Type B pancreatic cell (in vitro differentiated cells): ENCODE measurements around the gene FNDC3A. TPM values are rescaled to one million over a fixed set of nuclear protein-coding genes. Genes with fewer than 3 reads are reported as not detected.

Source experiments
- DNase-seq: peaks from one replicate; pipeline ENCODE4 v3.0.0; 2021; ENCODE audit warnings: mixed read lengths; ENCODE audit not compliant: unreplicated experiment; ENCODE audit errors: extremely low spot score
- H3K27ac Mint-ChIP-seq: 2 replicates; pipeline ENCODE4 v1.8.0; 2021; ENCODE audit warnings: mild to moderate bottlenecking, mixed read lengths
- H3K27me3 Mint-ChIP-seq: 2 replicates; pipeline ENCODE4 v1.8.0; 2021; ENCODE audit warnings: mixed read lengths
- H3K36me3 Mint-ChIP-seq: 2 replicates; pipeline ENCODE4 v1.8.0; 2021; ENCODE audit warnings: mixed read lengths
- H3K4me1 Mint-ChIP-seq: one replicate; pipeline ENCODE4 v1.8.0; 2021; ENCODE audit warnings: mixed read lengths; ENCODE audit not compliant: unreplicated experiment
- H3K4me3 Mint-ChIP-seq: 2 replicates; pipeline ENCODE4 v1.8.0; 2021; ENCODE audit warnings: mild to moderate bottlenecking, mixed read lengths
- H3K9me3 Mint-ChIP-seq: 2 replicates; pipeline ENCODE4 v1.8.0; 2021; ENCODE audit warnings: mixed read lengths
- total RNA-seq: library from RNA; stranded (reverse); gene quantifications from 2 replicates; pipeline ENCODE4 v1.2.1, GENCODE V29; 2021; ENCODE audit warnings: low replicate concordance
- TF ChIP-seq, protein P1 (sequence below): fragments of 200-600 bp; sonication (generic); conservative IDR thresholded peaks from 2 replicates; pipeline ENCODE4 v1.5.0; 2021; ENCODE audit warnings: antibody characterized with exemption, mild to moderate bottlenecking

The FNDC3A gene
- total RNA-seq, 1 donor from 2014 or later, result 65.7 TPM

DNA sequence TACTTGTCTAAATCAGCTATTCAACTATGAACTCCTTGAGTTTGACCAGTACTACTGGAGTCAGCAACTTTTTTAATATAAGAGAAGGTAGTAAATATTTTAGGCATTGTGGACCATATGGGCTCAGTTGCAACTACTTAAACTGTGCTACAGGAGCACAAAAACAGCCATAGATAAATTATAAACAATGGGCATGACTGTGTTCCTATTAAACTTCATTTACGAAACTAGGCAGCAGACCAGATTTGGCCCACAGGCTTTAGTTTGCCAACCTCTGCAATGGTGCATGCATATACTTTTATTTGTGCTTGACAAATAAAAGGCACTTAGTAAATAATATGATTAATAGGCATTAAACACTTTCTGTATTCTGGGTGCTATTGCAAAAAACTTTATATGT lies 7.6 kb downstream of the FNDC3A start:
- H3K27me3 Mint-ChIP-seq, result no peaks in the 10 kb centered on the region
- no peak overlapping the region for H3K27ac Mint-ChIP-seq
- no peak for DNase-seq
- H3K36me3 Mint-ChIP-seq, result peaks cover 4% of the 10 kb centered on the region
- TF ChIP-seq, protein P1, sequence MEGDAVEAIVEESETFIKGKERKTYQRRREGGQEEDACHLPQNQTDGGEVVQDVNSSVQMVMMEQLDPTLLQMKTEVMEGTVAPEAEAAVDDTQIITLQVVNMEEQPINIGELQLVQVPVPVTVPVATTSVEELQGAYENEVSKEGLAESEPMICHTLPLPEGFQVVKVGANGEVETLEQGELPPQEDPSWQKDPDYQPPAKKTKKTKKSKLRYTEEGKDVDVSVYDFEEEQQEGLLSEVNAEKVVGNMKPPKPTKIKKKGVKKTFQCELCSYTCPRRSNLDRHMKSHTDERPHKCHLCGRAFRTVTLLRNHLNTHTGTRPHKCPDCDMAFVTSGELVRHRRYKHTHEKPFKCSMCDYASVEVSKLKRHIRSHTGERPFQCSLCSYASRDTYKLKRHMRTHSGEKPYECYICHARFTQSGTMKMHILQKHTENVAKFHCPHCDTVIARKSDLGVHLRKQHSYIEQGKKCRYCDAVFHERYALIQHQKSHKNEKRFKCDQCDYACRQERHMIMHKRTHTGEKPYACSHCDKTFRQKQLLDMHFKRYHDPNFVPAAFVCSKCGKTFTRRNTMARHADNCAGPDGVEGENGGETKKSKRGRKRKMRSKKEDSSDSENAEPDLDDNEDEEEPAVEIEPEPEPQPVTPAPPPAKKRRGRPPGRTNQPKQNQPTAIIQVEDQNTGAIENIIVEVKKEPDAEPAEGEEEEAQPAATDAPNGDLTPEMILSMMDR, result no peak
- peaks cover 7% of the 10 kb centered on the region for H3K4me1 Mint-ChIP-seq
- H3K9me3 Mint-ChIP-seq, result no peaks in the 10 kb centered on the region
- H3K4me3 Mint-ChIP-seq, result no peak overlapping the region

DNA sequence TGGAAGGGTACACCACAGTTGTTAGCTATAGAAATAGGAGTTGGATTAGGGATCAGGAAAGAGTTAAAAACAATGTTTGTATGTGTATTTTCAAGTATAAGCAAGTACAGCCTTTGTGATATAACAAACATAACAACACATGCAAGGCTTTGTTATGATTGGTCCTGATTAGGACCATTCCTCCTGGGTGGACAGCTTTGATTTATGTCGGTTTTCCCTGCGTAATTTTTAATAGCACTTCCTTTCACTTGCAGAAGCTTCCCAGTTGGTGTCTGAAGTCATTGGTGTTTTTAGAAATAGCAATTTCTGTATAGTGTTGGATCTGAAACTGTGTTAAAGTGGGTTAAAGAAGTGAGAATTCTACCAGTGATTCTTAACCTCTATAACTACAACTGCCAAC lies 10.0 kb downstream of the FNDC3A start:
- TF ChIP-seq, protein P1, result no peak
- H3K27ac Mint-ChIP-seq, result no peak overlapping the region
- DNase-seq, result no peak
- peaks cover 9% of the 10 kb centered on the region for H3K36me3 Mint-ChIP-seq
- no peak overlapping the region for H3K4me3 Mint-ChIP-seq
- no peaks in the 10 kb centered on the region for H3K4me1 Mint-ChIP-seq
- H3K27me3 Mint-ChIP-seq, result no peaks in the 10 kb centered on the region
- H3K9me3 Mint-ChIP-seq, result peaks cover 7% of the 10 kb centered on the region

DNA sequence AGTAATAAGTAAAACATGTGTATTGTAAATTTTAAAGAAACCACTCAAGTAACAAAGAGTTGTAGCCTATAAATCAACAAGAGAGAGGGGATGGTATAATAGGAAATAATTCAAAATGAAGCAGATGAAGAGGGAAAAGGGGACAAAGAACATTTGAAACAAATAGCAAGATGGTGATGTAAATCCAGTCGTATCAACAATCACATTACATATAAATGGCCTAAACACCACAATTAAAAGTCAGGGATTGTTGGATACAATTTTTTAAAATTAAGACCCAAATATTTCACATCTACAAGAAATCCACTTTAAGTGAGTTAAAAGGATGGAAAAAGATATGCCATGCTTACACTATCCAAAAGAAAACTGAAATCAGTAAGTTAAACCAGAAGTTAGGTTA lies 15.2 kb downstream of the FNDC3A start:
- TF ChIP-seq, protein P1, result no peak
- no peak overlapping the region for H3K27ac Mint-ChIP-seq
- no peaks in the 10 kb centered on the region for H3K4me1 Mint-ChIP-seq
- no peak for DNase-seq
- H3K27me3 Mint-ChIP-seq, result no peaks in the 10 kb centered on the region
- peaks cover 9% of the 10 kb centered on the region for H3K36me3 Mint-ChIP-seq
- no peak overlapping the region for H3K4me3 Mint-ChIP-seq
- peaks cover 12% of the 10 kb centered on the region for H3K9me3 Mint-ChIP-seq

DNA sequence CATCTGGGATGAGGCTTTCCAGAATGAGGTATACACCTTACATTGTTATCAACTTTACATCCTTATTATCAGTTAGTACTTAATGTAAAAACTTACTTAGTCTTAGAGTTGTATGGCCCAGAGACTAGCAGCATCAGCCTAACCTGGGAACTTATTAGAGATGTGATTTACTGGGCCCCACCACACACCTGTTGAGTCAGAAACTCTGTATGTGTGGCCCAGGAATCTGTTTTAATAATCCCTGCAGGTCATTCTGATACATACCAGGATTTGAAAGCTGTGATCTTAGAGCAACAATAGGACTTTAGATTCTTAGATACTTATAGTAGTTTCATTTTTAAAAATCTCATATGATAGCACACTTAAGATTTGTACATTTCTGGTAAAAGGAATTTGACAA lies 17.4 kb downstream of the FNDC3A start:
- Mint-ChIP-seq H3K36me3 (peaks cover 14% of the 10 kb centered on the region), H3K27me3 (no peaks in the 10 kb centered on the region), H3K27ac (no peak overlapping the region), H3K9me3 (peaks cover 12% of the 10 kb centered on the region), H3K4me1 (no peaks in the 10 kb centered on the region), H3K4me3 (no peak overlapping the region)
- no peak for DNase-seq
- TF ChIP-seq, protein P1, result no peak

DNA sequence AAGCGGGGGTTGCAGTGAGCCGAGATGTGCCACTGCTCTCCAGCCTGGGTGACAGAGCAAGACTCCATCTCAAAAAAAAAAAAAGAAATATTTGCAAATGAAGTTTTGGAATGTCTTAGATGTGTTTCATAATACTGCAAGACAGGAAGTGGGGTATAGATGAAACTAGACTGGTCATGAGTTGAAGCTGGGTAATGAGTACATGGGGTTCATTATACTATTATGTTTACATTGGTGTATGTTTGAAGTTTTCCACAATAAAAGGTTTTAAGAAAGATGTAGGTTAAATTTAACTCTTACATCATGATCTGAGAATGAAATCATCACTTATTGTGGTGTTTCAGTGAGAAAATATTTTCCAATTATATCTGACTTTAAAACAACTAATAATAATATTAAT lies 19.0 kb downstream of the FNDC3A start:
- Mint-ChIP-seq H3K9me3 (peaks cover 18% of the 10 kb centered on the region), H3K4me3 (no peak overlapping the region), H3K27ac (no peak overlapping the region), H3K4me1 (no peaks in the 10 kb centered on the region), H3K27me3 (no peaks in the 10 kb centered on the region), H3K36me3 (peaks cover 20% of the 10 kb centered on the region)
- no peak for DNase-seq
- TF ChIP-seq, protein P1, result no peak
